ENCODE measurements around the gene COL23A1.
"Not testable (repeated sequence)": the region's sequence is repeated elsewhere in the genome, so short reads cannot be mapped to it uniquely, and the experiment has no call there.

Gene COL23A1

GRCh38 chr5:178304761-178305645 lies 285.2 kb downstream of the COL23A1 start:
- no peak for DNase-seq
- no peak overlapping the region for H3K4me3 Mint-ChIP-seq
- H3K9me3 Mint-ChIP-seq, result peaks cover 3% of the 10 kb centered on the region
- no peak overlapping the region for H3K27ac Mint-ChIP-seq
- no peaks in the 10 kb centered on the region for H3K4me1 Mint-ChIP-seq (ENCODE audit: low read depth)
- no peaks in the 10 kb centered on the region for H3K36me3 Mint-ChIP-seq (ENCODE audit: low read depth)
- peaks cover 23% of the 10 kb centered on the region for H3K27me3 Mint-ChIP-seq

GRCh38 chr5:178304016-178304415 lies 286.2 kb downstream of the COL23A1 start:
- Mint-ChIP-seq H3K4me3 (no peak overlapping the region), H3K9me3 (peaks cover 3% of the 10 kb centered on the region), H3K36me3 (ENCODE audit: low read depth) (no peaks in the 10 kb centered on the region), H3K27me3 (peaks cover 23% of the 10 kb centered on the region), H3K4me1 (ENCODE audit: low read depth) (no peaks in the 10 kb centered on the region), H3K27ac (no peak overlapping the region)
- no peak for DNase-seq

- H3K4me3 Mint-ChIP-seq; H3K9me3 Mint-ChIP-seq; H3K27ac Mint-ChIP-seq; H3K4me1 Mint-ChIP-seq (ENCODE audit: low read depth); H3K36me3 Mint-ChIP-seq (ENCODE audit: low read depth); DNase-seq: not testable (repeated sequence)
- H3K27me3 Mint-ChIP-seq, result peaks cover 23% of the 10 kb centered on the region
These were observed 287.9 kb downstream of the COL23A1 start for GRCh38 chr5:178302321-178302720.

- peaks cover 3% of the 10 kb centered on the region for H3K9me3 Mint-ChIP-seq
- H3K36me3 Mint-ChIP-seq (ENCODE audit: low read depth), result no peaks in the 10 kb centered on the region
- DNase-seq, result no peak
- H3K27ac Mint-ChIP-seq, result no peak overlapping the region
- no peak overlapping the region for H3K4me3 Mint-ChIP-seq
- peaks cover 23% of the 10 kb centered on the region for H3K27me3 Mint-ChIP-seq
- no peaks in the 10 kb centered on the region for H3K4me1 Mint-ChIP-seq (ENCODE audit: low read depth)
These were observed 288.6 kb downstream of the COL23A1 start for GRCh38 chr5:178301641-178302040.

GRCh38 chr5:178298283-178298807 lies 291.8 kb downstream of the COL23A1 start:
- H3K27ac Mint-ChIP-seq, result no peak overlapping the region

GRCh38 chr5:178297751-178298150 lies 292.4 kb downstream of the COL23A1 start:
- Mint-ChIP-seq H3K4me3 (no peak overlapping the region), H3K9me3 (peaks cover 5% of the 10 kb centered on the region), H3K27me3 (peaks cover 6% of the 10 kb centered on the region), H3K27ac (no peak overlapping the region), H3K4me1 (ENCODE audit: low read depth) (no peaks in the 10 kb centered on the region), H3K36me3 (ENCODE audit: low read depth) (no peaks in the 10 kb centered on the region)
- no peak for DNase-seq

More at GRCh38 chr5:178298283-178298807, 291.8 kb downstream of the COL23A1 start:
- H3K9me3 Mint-ChIP-seq, result peaks cover 5% of the 10 kb centered on the region
- DNase-seq, result no peak
- H3K36me3 Mint-ChIP-seq (ENCODE audit: low read depth), result no peaks in the 10 kb centered on the region
- H3K27me3 Mint-ChIP-seq, result peaks cover 7% of the 10 kb centered on the region
- no peak overlapping the region for H3K4me3 Mint-ChIP-seq
- H3K4me1 Mint-ChIP-seq (ENCODE audit: low read depth), result no peaks in the 10 kb centered on the region

GRCh38 chr5:178296066-178296465 lies 294.1 kb downstream of the COL23A1 start:
- no peaks in the 10 kb centered on the region for H3K4me1 Mint-ChIP-seq (ENCODE audit: low read depth)
- no peaks in the 10 kb centered on the region for H3K36me3 Mint-ChIP-seq (ENCODE audit: low read depth)

GRCh38 chr5:178295589-178295988 lies 294.6 kb downstream of the COL23A1 start:
- Mint-ChIP-seq H3K9me3 (peaks cover 2% of the 10 kb centered on the region), H3K4me1 (ENCODE audit: low read depth) (no peaks in the 10 kb centered on the region), H3K4me3 (no peak overlapping the region), H3K36me3 (ENCODE audit: low read depth) (no peaks in the 10 kb centered on the region), H3K27ac (no peak overlapping the region), H3K27me3 (peaks cover 9% of the 10 kb centered on the region)
- no peak for DNase-seq

More at GRCh38 chr5:178296066-178296465, 294.1 kb downstream of the COL23A1 start:
- DNase-seq, result no peak
- Mint-ChIP-seq H3K27me3 (peaks cover 8% of the 10 kb centered on the region), H3K4me3 (no peak overlapping the region), H3K27ac (no peak overlapping the region), H3K9me3 (peaks cover 5% of the 10 kb centered on the region)

GRCh38 chr5:178293815-178294214 lies 296.4 kb downstream of the COL23A1 start:
- Mint-ChIP-seq H3K36me3 (ENCODE audit: low read depth) (no peaks in the 10 kb centered on the region), H3K27ac (no peak overlapping the region), H3K4me1 (ENCODE audit: low read depth) (no peaks in the 10 kb centered on the region), H3K27me3 (peaks cover 22% of the 10 kb centered on the region), H3K9me3 (peaks cover 2% of the 10 kb centered on the region), H3K4me3 (no peak overlapping the region)
- DNase-seq, result no peak

- DNase-seq, result no peak
- H3K27me3 Mint-ChIP-seq, result peaks cover 23% of the 10 kb centered on the region
- H3K4me1 Mint-ChIP-seq (ENCODE audit: low read depth), result no peaks in the 10 kb centered on the region
- peaks cover 2% of the 10 kb centered on the region for H3K9me3 Mint-ChIP-seq
- H3K36me3 Mint-ChIP-seq (ENCODE audit: low read depth), result no peaks in the 10 kb centered on the region
- no peak overlapping the region for H3K4me3 Mint-ChIP-seq
- no peak overlapping the region for H3K27ac Mint-ChIP-seq
These were observed 296.8 kb downstream of the COL23A1 start for GRCh38 chr5:178293400-178293799.

- Mint-ChIP-seq H3K4me1 (ENCODE audit: low read depth) (no peaks in the 10 kb centered on the region), H3K4me3 (no peak overlapping the region), H3K27ac (no peak overlapping the region), H3K36me3 (ENCODE audit: low read depth) (no peaks in the 10 kb centered on the region), H3K9me3 (peaks cover 2% of the 10 kb centered on the region), H3K27me3 (peaks cover 27% of the 10 kb centered on the region)
- DNase-seq, result no peak
These were observed 297.4 kb downstream of the COL23A1 start for GRCh38 chr5:178292826-178293205.

- H3K9me3 Mint-ChIP-seq, result peaks cover 2% of the 10 kb centered on the region
- no peaks in the 10 kb centered on the region for H3K36me3 Mint-ChIP-seq (ENCODE audit: low read depth)
- no peak overlapping the region for H3K4me3 Mint-ChIP-seq
- DNase-seq, result no peak
- no peak overlapping the region for H3K27ac Mint-ChIP-seq
- H3K4me1 Mint-ChIP-seq (ENCODE audit: low read depth), result no peaks in the 10 kb centered on the region
- H3K27me3 Mint-ChIP-seq, result peaks cover 33% of the 10 kb centered on the region
These were observed 298.0 kb downstream of the COL23A1 start for GRCh38 chr5:178291969-178292825.

GRCh38 chr5:178291161-178291561 lies 299.0 kb downstream of the COL23A1 start:
- H3K9me3 Mint-ChIP-seq, result peaks cover 2% of the 10 kb centered on the region
- H3K4me1 Mint-ChIP-seq (ENCODE audit: low read depth), result no peaks in the 10 kb centered on the region
- peaks cover 33% of the 10 kb centered on the region for H3K27me3 Mint-ChIP-seq
- H3K4me3 Mint-ChIP-seq, result no peak overlapping the region
- no peak for DNase-seq
- no peaks in the 10 kb centered on the region for H3K36me3 Mint-ChIP-seq (ENCODE audit: low read depth)
- no peak overlapping the region for H3K27ac Mint-ChIP-seq

- DNase-seq, result no peak
- no peak overlapping the region for H3K27ac Mint-ChIP-seq
- H3K36me3 Mint-ChIP-seq (ENCODE audit: low read depth), result no peaks in the 10 kb centered on the region
- peaks cover 33% of the 10 kb centered on the region for H3K27me3 Mint-ChIP-seq
- H3K4me1 Mint-ChIP-seq (ENCODE audit: low read depth), result no peaks in the 10 kb centered on the region
- H3K9me3 Mint-ChIP-seq, result no peaks in the 10 kb centered on the region
- no peak overlapping the region for H3K4me3 Mint-ChIP-seq
These were observed 299.8 kb downstream of the COL23A1 start for GRCh38 chr5:178290376-178290775.
